ENCODE results near the gene HAUS8. TPM values are rescaled to one million over a fixed set of nuclear protein-coding genes. Genes with fewer than 3 reads are reported as not detected.
"Not testable (repeated sequence)": the region's sequence is repeated elsewhere in the genome, so short reads cannot be mapped to it uniquely, and the experiment has no call there.

Gene HAUS8
- total RNA-seq, 1 donor from 2014 or later = 9.1 TPM

- Mint-ChIP-seq H3K4me3 (ENCODE audit: unreplicated experiment) (no peak overlapping the region), H3K27me3 (ENCODE audit: unreplicated experiment) (peaks cover 8% of the 10 kb centered on the region), H3K36me3 (ENCODE audit: unreplicated experiment) (no peaks in the 10 kb centered on the region), H3K27ac (ENCODE audit: unreplicated experiment) (no peak overlapping the region), H3K4me1 (ENCODE audit: low read depth, unreplicated experiment) (no peaks in the 10 kb centered on the region), H3K9me3 (ENCODE audit: unreplicated experiment) (no peaks in the 10 kb centered on the region)
- DNase-seq = no peak
- no peak for TF ChIP-seq CTCF (IDR thresholded peaks at IDR 0.05; ENCODE audit: partially characterized antibody, unreplicated experiment)
These were observed 43.5 kb downstream of the HAUS8 start for GRCh38 chr19:17031741-17032140.

DNA sequence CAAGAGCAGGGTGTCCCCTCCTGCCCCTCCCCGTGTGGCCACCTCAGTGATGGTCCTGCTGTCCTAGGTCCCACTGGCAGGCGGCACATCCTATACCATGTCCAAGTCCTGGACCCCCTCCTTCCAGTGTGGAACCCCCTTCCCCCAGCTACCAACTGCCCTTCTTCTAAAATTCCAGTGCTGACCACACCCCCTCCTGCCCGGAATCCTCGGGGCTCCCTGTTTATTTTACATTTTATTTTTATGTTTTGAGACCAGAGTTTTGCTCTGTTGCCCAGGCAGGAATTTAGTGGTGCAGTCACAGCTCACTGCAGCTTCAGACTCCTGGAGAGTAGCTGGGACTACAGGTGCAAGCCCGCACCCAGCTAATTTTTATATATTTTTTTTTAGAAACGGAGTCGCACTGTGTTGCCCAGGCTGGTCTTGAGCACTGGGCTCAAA lies 47.7 kb downstream of the HAUS8 start:
- no peak for TF ChIP-seq CTCF (IDR thresholded peaks at IDR 0.05; ENCODE audit: partially characterized antibody, unreplicated experiment)
- Mint-ChIP-seq H3K27ac (ENCODE audit: unreplicated experiment) (no peak overlapping the region), H3K36me3 (ENCODE audit: unreplicated experiment) (peaks cover 23% of the 10 kb centered on the region), H3K27me3 (ENCODE audit: unreplicated experiment) (peaks cover 12% of the 10 kb centered on the region), H3K9me3 (ENCODE audit: unreplicated experiment) (peaks cover 8% of the 10 kb centered on the region), H3K4me1 (ENCODE audit: low read depth, unreplicated experiment) (no peaks in the 10 kb centered on the region), H3K4me3 (ENCODE audit: unreplicated experiment) (no peak overlapping the region)
- no peak for DNase-seq

DNA sequence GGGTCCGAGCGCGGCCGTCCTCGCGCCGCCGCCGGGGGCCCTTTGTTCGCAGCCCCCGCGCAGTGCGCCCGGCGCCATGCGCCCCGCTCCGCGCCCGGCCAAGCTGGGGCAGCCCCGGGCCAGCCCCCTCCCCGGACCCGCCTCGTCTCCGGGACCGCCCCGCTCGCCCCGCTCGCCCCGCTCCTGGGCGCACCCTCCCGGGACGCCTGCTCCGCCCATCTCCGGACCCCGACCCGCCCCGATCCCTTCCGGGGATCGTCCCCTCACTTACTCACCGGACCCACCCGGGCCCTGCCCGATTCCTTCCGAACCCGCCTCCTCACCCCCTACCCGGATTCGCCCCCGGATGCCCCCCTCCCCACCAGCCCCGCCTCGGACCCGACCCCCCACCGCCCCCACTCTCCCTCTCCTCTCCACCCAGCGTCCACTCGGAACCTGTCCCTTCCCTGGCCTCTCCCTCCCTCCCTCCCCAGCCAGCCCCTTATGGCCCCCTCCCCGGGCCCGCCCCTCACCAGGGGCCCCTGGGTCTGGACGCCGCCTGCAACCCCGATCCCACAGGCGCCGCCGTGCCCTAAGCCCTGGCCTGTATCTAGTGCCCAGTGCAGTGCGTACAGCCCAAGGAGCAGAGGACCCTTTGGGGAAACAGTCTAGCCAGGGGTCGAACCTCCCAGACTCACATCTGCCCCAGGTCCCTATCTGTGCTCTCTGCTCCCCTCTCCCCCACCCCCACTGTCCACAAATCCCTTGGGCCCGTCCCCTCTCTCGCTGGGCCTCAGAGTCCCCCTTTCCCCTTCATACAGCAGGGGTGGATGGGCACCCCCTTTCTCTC lies 48.3 kb downstream of the HAUS8 start, which contains the start of gene CPAMD8:
TSS of gene CPAMD8 (minus strand) at position 105 of the 829 bp plus-strand sequence. CDS start 168 bp downstream, outside the sequence.
- H3K27me3 Mint-ChIP-seq (ENCODE audit: unreplicated experiment) = peaks cover 12% of the 10 kb centered on the region
- no peak for TF ChIP-seq CTCF (IDR thresholded peaks at IDR 0.05; ENCODE audit: partially characterized antibody, unreplicated experiment)
- H3K27ac Mint-ChIP-seq (ENCODE audit: unreplicated experiment) = no peak within 1 kb of the TSS
- peak within 1 kb of the TSS; percentile 81 for H3K4me3 Mint-ChIP-seq (ENCODE audit: unreplicated experiment)
- no peaks in the 10 kb centered on the region for H3K4me1 Mint-ChIP-seq (ENCODE audit: low read depth, unreplicated experiment)
- peaks cover 23% of the 10 kb centered on the region for H3K36me3 Mint-ChIP-seq (ENCODE audit: unreplicated experiment)
- no peak for DNase-seq
- peaks cover 8% of the 10 kb centered on the region for H3K9me3 Mint-ChIP-seq (ENCODE audit: unreplicated experiment)

DNA sequence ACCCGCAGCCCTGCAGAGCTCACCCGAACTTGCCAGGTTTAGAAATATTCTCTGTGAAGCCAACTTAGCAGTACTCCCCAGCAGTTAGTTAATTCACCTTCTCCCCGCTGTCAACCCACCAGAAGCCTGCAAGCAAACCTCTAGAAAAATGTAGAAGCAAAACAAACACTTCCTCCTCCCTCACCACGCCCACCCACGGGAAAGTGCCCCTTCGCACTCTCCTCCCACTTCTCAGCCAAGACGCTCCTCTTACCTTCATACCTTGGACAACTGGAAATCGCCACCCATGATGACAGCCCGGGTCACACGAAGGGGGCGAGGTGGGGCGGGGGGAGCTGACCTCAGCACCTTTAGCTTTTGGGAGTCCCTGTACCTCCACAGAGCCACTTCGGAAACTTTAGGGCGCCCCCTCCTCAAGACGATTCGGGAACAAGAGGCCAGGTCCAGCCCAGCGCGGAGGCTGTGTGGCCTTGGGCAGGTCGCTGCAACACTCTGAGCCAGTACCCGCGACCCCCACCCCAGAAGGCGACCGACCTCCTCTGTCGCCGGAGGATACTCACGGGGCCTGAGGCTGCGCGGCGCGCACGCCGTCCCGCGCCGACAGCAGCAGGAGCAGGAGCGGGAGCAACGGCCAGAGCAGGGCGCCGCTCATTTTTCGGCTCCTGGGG lies 49.1 kb downstream of the HAUS8 start:
- Mint-ChIP-seq H3K9me3 (ENCODE audit: unreplicated experiment) (peaks cover 8% of the 10 kb centered on the region), H3K4me3 (ENCODE audit: unreplicated experiment) (peak overlapping the region; percentile 81), H3K27me3 (ENCODE audit: unreplicated experiment) (peaks cover 12% of the 10 kb centered on the region), H3K27ac (ENCODE audit: unreplicated experiment) (no peak overlapping the region), H3K4me1 (ENCODE audit: low read depth, unreplicated experiment) (no peaks in the 10 kb centered on the region), H3K36me3 (ENCODE audit: unreplicated experiment) (peaks cover 23% of the 10 kb centered on the region)
- DNase-seq = no peak
- TF ChIP-seq CTCF (IDR thresholded peaks at IDR 0.05; ENCODE audit: partially characterized antibody, unreplicated experiment) = no peak

- no peak for TF ChIP-seq CTCF (IDR thresholded peaks at IDR 0.05; ENCODE audit: partially characterized antibody, unreplicated experiment)
- DNase-seq = no peak
- peaks cover 8% of the 10 kb centered on the region for H3K9me3 Mint-ChIP-seq (ENCODE audit: unreplicated experiment)
- H3K27ac Mint-ChIP-seq (ENCODE audit: unreplicated experiment) = no peak overlapping the region
- H3K36me3 Mint-ChIP-seq (ENCODE audit: unreplicated experiment) = peaks cover 23% of the 10 kb centered on the region
- H3K4me1 Mint-ChIP-seq (ENCODE audit: low read depth, unreplicated experiment) = no peaks in the 10 kb centered on the region
- no peak overlapping the region for H3K4me3 Mint-ChIP-seq (ENCODE audit: unreplicated experiment)
- H3K27me3 Mint-ChIP-seq (ENCODE audit: unreplicated experiment) = peaks cover 12% of the 10 kb centered on the region
These were observed 49.9 kb downstream of the HAUS8 start for GRCh38 chr19:17025361-17025760.

GRCh38 chr19:17024941-17025340 lies 50.3 kb downstream of the HAUS8 start:
- not testable (repeated sequence) for H3K4me1 Mint-ChIP-seq (ENCODE audit: low read depth, unreplicated experiment); H3K9me3 Mint-ChIP-seq (ENCODE audit: unreplicated experiment); DNase-seq; H3K27ac Mint-ChIP-seq (ENCODE audit: unreplicated experiment); H3K4me3 Mint-ChIP-seq (ENCODE audit: unreplicated experiment)
- Mint-ChIP-seq H3K36me3 (ENCODE audit: unreplicated experiment) (peaks cover 23% of the 10 kb centered on the region), H3K27me3 (ENCODE audit: unreplicated experiment) (peaks cover 12% of the 10 kb centered on the region)

All from glutamatergic neuron (in vitro differentiated cells).